T-helper 22 cell (primary cell): ENCODE measurements around the gene AP3B1.

Experiments used
- DNase-seq: peaks from one replicate; pipeline ENCODE4 v3.0.0-alpha.2; 2020; ENCODE audit warnings: low read depth

AP3B1 gene

DNA sequence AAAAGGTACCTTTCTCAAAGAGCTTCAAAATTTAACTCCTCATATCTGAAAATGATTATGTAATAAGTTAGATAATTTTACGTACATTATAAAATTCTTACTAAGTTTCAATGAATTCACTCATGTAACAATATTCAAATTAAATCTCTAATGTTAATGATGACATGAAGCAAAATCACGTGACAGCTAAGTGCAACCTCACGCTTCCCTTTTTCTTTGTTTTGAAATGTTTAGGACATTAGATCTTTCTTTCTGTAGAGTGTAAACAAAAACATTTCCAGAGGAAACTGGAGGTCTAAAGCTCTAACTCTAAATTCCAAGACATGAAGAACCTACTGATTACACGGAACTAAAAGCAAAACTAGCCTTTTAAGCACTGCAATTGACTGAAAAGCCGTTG is 291.0 kb downstream of the AP3B1 start:
- DNase-seq = no peak

DNA sequence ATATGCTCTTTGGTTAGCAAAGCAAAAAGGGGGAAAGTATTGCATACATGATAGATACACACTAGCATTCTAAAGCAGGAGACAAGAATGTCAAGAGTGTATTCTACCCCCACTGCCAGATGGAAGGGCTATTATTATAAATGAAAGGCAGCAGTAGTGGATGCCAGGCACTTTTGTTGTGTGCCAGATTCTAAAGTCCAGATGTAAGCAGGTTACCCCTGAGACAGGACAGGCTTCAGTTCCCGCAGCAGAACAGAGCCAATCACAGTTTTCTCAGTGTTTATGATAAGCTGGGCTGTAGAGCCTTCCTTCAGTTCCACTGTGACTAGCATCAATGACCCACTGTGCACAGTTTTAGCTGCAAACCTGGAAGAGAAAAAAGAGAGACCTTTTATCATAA is 291.8 kb downstream of the AP3B1 start:
- DNase-seq = no peak

DNA sequence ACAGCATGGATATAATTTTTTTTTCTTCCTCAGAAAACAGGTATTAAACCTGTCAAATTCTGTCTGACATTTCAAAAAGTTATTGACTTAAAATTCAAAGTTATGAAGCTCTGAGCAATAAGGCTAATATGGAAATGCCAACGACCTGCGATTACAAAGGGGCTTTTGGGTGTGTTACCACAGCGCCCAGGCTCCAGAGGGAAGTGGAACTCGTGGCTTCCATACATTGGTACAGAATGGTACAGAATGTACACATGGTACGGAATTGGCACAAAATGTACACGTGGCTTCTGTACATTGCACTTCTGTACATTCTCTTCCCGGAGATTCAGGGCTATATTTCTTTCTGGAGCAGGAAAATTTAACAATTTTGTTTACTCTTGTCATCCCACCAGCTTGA is 293.3 kb downstream of the AP3B1 start:
- DNase-seq = no peak

DNA sequence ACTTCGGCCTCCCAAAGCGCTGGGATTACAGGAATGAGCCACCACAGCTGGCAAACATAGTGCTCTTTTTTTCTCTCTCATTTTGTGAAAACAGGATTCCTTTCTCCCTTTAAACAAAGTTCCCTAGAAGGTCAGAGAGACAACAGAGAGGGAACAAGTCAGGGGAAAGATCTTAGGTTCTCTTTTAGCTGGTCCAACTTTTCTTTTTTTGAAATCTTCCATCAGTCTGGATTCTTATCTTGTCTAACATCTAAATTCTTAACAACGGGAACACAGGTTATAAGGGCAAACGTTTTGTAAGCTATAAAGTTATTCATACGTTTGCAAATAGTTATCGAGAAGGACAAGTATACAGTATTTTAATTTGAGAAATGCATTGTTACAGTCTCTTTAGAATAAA is 294.3 kb downstream of the AP3B1 start:
- DNase-seq = no peak

DNA sequence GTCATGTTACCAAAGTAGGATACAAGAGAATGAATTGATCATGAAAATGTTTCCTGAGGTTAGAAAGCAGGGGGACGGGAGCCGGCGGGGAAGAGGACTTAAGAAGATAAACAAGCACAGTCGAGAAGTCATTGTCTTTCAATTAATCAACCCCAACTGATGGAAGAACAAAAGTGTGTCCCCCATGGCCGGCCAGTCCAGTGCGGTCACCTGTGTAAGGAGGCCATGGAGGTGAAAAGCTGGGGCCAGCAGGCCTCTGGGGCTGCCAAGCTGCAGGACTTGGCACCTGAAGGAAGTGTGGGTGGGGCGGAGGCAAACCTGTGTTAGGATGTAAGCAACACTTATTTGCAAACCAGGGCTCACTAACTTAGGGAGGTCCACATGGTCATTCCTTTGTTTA is 295.1 kb downstream of the AP3B1 start:
- no peak for DNase-seq

DNA sequence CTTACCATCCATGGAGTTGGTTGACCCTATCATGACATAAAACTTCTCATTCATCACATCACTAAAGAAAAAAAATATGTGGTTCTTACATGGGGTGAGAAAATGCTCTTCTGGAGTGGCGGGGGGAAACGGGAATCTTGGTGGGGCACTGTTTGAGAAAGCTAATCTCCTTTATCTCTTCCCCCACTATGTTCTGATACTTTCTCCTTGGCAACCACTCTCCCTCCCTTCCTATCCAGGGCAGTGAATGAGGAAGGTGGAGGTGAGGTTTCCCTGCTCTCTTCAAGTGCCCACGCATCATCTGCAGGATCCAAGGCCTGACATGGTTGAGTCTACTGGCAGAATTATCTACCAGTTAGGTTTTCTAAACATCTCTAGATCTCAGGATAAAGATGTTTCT is 297.6 kb downstream of the AP3B1 start:
- DNase-seq = no peak

DNA sequence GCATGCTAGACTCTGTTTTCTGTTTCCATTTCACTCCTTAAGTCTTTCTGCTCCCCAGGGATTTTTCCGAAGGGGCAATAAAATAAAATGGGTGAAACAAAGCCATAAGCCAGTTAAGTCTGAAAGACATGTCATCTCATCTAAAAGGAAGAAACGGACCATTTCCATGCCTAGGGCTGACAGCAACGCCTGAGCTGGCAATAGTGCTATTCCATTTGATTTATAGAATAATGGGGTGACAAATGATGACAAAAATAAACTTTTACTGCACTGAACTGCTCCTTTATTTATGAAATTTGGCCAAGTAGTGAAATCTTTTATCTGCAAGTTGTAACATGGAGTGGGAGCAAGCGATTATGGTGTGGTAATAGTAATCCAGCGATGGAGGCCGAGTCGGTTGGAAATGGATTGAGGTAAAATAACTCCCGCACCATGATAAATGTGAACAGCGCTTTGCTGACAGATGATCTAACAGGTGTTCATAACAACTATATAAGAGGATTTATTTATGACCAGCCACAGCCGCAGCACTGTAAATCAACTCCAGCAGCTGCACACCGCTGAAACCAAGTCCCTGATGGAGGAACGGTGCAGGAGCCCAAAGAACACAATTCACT is 298.6 kb downstream of the AP3B1 start:
- no peak for DNase-seq

DNA sequence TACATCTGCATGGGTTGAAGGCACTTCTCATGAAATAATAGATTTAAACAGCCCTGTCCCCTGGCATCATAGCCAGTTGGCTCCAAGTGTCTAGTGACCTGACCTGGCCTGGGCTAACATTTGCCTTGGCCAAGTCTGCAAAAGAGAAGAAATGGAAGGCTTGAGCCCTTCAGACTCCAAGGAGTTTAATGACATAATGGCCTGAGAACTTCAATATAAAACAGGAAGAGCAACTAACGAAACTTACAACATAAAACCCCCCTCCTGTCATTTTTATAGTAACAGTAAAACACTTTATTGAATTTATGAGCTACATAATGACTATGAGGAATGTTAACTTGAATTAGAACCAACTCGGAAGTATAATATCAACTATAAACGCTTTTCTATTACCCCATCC is 299.6 kb downstream of the AP3B1 start:
- DNase-seq = no peak

DNA sequence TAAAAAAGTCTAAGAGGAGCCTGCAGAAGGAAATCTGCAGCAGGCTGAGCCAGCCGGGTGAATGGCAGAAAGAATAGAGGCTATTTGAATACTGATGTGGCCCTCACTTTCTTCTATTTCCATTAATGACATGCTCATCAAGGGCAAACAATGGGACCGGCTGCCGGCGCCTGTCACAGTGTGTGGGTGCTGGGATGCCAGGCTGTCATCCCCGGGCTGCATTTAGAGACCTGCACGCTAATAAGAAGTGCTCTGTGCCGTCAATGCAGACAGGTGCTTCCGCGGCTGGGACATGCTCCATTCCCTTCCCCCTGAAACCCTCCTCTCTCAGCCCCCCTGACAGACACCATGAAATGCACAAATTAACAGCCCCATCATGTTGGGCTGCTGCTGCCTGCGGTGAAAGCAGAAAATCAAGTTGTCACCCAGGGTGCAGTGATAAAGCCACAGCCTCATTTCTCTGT is 300.6 kb downstream of the AP3B1 start:
- DNase-seq = no peak

DNA sequence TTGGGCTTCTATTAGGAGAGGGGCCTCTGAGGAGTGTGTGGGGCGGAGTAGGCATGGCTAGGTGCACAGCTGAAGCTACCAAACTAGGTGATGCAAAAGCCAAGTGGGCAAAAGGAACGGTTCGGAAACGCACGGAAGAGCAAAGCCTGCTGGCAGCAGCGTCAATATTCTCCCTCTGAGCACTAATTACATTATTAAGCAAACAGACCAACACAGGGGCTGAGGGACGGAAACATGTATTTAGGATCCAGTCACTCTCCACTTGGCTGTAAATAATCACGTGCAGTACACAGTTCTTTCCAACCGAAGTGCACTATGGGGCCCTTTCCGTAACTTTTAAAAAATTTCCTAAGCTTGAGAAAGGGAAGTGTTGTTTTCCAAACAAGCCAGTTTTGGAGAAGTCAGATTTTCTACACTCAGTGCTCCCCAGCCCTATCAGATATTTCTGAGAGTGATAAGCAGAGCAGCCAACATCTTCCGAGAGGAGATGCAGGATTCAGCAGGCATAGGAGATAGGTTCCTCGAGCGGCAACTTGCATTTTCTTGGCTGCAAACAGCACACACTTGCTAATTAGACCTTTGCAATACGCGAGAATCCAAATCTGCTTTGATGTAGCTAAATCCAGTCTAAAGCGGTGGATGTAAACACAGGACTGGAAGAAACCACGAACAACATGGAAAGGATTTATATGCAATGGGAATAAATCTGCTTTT is 301.2 kb downstream of the AP3B1 start:
- no peak for DNase-seq

DNA sequence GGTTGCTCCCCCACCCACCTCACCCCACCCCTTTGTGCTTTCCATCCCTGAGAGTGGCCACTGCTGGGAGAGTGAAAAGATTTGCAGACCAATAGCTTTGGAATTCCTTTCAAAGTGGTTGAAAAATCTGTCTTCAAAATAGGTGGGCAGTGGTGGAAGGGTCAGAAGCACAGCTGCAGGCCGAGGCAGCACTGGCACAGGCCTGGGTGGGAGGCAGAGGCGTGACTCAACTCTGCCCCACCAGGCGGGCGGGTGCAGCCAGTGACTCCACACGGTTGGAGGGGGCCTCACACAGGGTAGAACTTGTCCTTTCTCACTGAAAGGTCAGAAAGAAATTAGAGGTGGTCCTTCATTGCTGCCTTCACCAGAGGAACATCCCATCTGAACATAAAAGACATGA is 303.4 kb downstream of the AP3B1 start:
- no peak for DNase-seq

DNA sequence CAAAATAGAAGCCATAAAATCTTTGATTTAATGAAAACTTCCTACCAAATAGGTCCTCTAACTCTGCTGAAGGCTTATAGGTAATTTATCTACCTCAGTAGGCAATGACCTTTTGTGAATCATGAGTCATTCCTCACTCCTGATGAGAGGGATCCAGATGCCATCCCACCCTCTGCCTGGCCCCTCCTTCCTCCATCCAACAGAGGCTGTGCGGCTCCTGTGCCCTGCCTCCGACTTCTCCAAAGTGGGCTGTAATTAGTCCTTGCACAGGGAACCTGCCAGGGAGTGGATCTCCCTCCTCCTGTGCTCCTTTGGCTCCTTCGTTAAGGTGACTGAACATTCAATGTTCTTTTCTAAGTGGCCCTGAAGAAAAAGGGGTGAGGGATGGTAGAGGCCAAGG is 304.5 kb downstream of the AP3B1 start:
- no peak for DNase-seq

DNA sequence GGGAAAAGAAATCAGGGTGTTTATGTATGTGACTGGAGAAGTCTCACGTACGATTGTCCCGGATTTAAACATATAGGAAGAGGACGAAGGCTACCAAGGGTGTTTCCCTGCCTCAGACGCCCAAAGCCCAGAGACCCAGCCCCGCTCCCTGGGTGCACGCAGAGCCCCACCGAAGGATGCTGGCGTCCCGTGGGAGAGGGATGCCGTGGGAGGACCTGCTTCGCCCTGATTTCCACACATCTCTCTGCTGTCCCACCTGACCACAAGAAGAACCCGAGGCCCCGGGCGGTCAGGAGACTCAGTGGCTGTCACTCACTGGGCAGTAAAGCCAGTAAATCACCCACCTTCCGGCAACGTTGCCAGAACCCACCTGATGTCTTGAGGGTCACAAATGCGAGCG is 306.5 kb downstream of the AP3B1 start:
- no peak for DNase-seq

DNA sequence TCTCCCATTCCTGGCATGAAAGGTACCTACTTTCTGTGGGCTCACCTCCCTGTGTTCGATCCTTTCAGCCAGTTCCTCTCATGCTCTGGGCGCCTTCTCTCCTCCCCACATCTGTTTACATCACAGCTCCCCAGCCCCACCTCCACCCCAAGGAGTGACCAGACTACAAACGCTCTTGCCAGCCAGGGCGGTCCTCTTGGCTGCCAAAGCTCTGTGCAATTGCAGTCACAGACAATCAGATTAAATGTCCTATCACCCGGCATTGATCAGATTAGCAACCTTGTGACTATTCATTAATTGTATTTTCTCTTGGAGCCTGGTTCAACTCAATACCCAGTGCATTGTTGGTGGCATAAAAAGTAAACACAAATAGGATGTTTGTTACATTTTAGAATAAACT is 307.2 kb downstream of the AP3B1 start:
- DNase-seq = no peak

DNA sequence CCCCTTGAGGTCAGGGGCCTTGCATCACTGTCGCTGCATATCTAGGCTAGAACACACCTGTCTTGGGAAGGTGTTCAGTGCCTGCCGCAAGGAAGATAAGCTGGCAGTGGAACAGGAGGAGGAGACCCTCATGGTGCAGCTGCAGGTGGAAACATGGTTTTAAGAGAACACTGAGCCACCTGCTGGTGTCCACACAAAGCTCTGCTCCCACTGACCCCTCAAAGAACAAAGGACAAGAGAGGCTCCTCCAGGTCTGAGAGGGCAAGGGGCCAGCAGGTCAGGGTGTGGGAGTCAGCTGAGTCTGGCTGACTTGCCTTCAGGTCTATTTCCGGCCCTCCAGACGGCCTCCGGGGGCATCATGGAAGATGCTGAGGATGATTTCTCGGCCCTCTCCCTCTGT is 308.2 kb downstream of the AP3B1 start:
- no peak for DNase-seq

DNA sequence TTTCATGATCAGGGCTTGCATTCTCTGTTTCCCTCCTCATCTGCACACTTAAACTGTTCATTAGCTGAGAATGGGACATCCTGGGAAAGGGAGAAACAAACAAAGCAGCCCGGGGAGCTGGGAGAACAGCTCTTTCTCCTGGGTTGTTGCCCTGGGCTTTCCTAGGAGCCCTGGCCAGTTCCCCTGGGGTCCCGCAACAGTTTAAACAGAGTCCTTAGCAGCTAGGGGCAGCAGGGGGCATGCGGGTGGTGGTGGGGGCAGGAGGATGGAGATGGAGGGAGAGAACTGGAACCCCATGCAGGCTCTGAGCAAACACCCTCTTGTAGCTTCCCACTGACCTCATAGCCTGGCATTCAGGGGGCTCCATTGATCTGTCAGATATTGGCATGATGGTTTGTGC is 309.3 kb downstream of the AP3B1 start:
- no peak for DNase-seq

DNA sequence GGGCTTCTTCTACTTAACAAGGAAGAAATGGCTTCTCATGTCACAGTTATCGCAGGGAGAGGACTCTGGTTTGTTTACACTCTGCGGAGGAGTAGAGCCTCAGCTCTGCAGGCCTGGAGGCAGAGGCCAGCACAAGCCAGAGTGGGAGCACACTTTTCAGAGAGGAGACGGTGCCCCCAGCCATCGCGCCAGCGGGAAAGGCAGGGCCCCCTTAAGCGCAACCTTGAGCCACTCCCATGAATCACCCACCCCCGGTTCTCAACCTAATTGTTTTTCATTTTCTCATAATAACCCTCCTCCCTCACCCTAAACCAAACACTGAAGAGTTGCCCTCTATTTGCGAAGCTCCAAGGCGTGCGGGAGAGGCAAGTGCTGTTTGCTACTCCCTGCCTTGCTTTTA is 309.9 kb downstream of the AP3B1 start:
- DNase-seq = no peak

DNA sequence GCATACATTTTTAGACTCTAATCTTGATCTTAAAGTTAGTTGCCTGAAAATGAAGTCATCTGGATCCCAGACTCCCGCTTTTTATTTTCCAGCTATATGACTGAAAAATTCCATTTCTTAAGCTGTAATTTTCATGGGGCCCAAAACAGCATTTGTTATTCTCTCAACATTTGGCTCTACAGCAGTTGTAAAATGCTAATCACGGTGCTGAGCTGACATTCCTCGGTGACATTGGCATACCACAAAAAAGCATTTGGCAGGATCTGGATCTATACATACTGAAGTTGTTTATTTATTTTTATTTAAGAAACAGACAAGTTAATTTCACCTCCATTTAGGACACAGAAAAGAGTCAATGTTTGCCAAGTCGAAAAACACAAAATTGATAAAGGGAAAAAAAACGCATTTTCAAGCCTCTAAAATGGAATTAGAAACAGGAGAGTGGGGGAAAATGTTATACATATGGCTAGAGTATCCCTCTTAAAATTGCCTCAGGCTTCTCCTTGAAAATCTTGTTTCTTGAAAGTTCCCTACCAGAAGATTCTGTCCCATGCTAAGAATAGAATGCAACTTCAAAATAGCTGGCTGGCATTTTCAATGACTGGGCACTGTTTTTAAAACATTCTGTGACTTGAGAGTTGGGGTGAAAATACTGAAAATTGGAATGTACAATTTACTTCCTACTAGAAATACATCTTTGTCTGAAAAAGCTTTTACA is 310.9 kb downstream of the AP3B1 start:
- no peak for DNase-seq

DNA sequence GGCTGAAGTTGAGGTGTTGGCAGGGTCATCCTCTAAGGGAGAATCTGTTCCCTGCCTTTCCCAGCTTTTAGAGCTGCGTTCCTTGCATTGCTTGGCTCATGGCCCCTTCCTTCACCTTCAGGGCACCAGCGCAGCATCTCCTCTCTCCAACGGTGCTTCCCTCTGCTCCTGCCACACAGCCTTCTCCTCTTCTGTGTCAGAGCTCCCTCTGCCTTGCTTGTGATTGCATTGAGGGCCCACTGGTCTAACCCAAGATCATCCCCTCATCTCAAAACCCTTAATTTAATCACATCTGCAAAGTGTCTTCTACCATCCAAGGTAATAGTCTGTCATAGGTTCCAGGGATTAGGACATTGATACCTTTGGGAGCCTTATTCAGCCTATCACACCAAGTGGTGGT is 312.7 kb downstream of the AP3B1 start:
- no peak for DNase-seq

DNA sequence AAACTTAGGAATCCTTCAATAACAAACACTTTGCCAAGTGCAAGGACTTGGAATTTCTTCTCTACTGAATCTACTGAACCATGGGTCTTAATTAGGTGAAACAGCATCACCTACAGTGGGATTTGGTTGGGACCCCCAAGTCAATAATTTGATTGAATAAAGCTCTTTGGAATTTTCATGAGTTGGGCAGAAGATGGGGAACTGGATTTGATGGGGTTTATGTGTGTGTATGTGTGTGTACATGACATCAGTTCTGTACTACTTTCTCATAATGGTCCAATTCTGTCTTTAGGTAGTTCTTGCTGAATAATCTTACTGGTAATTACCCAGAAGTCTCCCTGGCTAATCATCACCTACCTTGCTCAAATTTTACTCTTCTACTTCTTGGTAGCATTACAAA is 319.9 kb downstream of the AP3B1 start:
- DNase-seq = no peak

DNA sequence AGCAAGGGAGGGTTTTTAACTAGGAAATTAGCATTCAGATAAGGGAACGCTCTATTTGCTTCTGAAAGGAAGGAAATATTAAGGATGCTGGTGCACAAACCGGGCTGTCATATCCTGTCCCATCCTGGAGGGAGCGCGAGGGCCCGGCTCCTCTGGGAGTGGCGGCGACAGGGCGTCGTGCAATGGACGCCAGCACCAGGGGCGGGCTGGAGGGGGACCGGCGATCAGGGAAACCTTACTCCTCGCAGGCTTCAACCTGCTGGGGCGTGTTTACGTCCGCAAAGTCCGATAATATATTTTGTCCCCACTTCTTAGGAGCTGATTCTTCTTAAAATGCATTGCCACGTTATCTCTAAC is 321.3 kb downstream of the AP3B1 start:
- no peak for DNase-seq

DNA sequence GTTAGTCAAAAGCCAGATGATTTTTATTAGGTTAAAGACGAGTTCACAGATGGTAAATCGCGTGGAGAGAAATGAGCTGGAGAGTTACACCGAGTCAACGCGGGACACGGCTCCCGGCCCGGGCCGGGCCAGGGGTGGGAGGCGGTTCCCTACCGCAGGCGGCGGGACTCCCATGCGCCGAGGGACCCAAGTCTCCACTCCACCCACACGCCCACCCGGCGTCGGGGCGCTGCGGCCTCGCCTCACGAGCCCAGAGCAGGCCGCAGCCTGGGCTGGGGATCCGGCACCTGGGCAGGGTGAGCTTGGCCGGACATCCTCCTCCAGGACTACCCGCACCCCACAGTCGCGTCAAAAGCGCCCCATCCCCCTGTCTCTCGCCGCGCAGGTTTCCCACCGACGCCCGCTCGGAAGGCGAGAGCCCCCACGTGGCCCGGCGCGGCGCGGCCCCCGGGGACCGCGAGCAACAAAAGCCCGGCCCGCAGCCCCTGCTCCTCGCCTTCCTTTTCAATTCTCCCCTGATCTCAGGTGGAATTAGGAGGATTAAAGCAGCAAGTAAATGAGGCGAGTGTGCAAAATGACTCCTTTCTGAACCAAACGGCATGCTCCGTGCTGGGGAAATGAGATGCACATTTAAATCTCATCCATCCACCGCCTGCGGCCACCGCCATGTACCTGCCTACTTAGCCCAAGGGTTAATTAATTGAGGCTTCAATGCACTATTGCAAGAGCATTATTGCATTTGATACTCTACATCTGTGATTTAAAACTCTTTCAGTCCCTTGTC is 321.8 kb downstream of the AP3B1 start:
- DNase-seq = no peak
